ENCODE measurements around the gene EGLN1. TPM values are rescaled to one million over a fixed set of nuclear protein-coding genes. Genes with fewer than 3 reads are reported as not detected.

Gene EGLN1
- total RNA-seq, 2 experiments from 2014 or later: 46.5 to 47.2 TPM

GRCh38 chr1:231424950-231425805, 3.1 kb upstream of the EGLN1 start:
- intact Hi-C loops (cut with micrococcal nuclease): loop anchor here (5.0 kb wide), 2 partner anchors 63 to 102 kb away; partner anchors contain the start of gene TSNAX
- ATAC-seq (no peak), DNase-seq (no peak)
- Mint-ChIP-seq H3K4me1 (ENCODE audit: low read depth) (peaks cover 7% of the 10 kb centered on the region), H3K36me3 (ENCODE audit: low read depth) (peaks cover 9% of the 10 kb centered on the region), H3K27me3 (peaks cover 4% of the 10 kb centered on the region), H3K9me3 (no peaks in the 10 kb centered on the region), H3K27ac (no peak overlapping the region), H3K4me3 (no peak overlapping the region)
- ChIA-PET POLR2A (interaction anchor here (0.6 kb wide), 2 partner anchors 20 to 144 kb away, joined by 3 read pairs; no protein-coding TSS in a partner anchor), CTCF (interaction anchor here (1.6 kb wide), 1 partner anchor 17 kb away, joined by 3 read pairs; no protein-coding TSS in a partner anchor)
- no peak for TF ChIP-seq CTCF (IDR thresholded peaks at IDR 0.05)

GRCh38 chr1:231423648-231424047, 1.6 kb upstream of the EGLN1 start:
- Mint-ChIP-seq H3K9me3 (no peaks in the 10 kb centered on the region), H3K4me1 (ENCODE audit: low read depth) (peaks cover 17% of the 10 kb centered on the region), H3K4me3 (peak overlapping the region; percentile 84), H3K27me3 (peaks cover 4% of the 10 kb centered on the region), H3K36me3 (ENCODE audit: low read depth) (peaks cover 21% of the 10 kb centered on the region), H3K27ac (no peak overlapping the region)
- no peak for TF ChIP-seq CTCF (IDR thresholded peaks at IDR 0.05)
- ChIA-PET POLR2A (no interaction called here), CTCF (interaction anchor here (0.8 to 1.4 kb wide), 3 partner anchors 65 to 180 kb away, joined by 3 to 5 read pairs (median 4); partner anchors contain the start of genes EXOC8 and SPRTN)
- no peak for ATAC-seq
- no peak for DNase-seq
- intact Hi-C loops (cut with micrococcal nuclease): loop anchor here (5.0 kb wide), 2 partner anchors 61 to 104 kb away; partner anchors contain the start of gene TSNAX

- H3K4me3 Mint-ChIP-seq: peak overlapping the region; percentile 84
- no peaks in the 10 kb centered on the region for H3K9me3 Mint-ChIP-seq
- ChIA-PET CTCF (interaction anchor here (0.8 to 1.4 kb wide), 2 partner anchors 64 to 85 kb away, joined by 3 to 4 read pairs; partner anchors contain the start of genes EXOC8 and SPRTN), POLR2A (no interaction called here)
- intact Hi-C loops (cut with micrococcal nuclease): loop anchor here (5.0 kb wide), 2 partner anchors 61 to 104 kb away; partner anchors contain the start of gene TSNAX
- ATAC-seq: no peak
- H3K27me3 Mint-ChIP-seq: peaks cover 4% of the 10 kb centered on the region
- H3K27ac Mint-ChIP-seq: peak overlapping the region; percentile 92
- DNase-seq: no peak
- H3K36me3 Mint-ChIP-seq (ENCODE audit: low read depth): peaks cover 29% of the 10 kb centered on the region
- H3K4me1 Mint-ChIP-seq (ENCODE audit: low read depth): peaks cover 23% of the 10 kb centered on the region
- TF ChIP-seq CTCF (IDR thresholded peaks at IDR 0.05): no peak
Observed at GRCh38 chr1:231422798-231423309, 767 bp upstream of the EGLN1 start.

GRCh38 chr1:231421546-231421970, 529 bp downstream of the EGLN1 start:
- Mint-ChIP-seq H3K27ac (peak overlapping the region; percentile 60), H3K4me1 (ENCODE audit: low read depth) (peaks cover 36% of the 10 kb centered on the region), H3K4me3 (peak overlapping the region; percentile 78), H3K27me3 (peaks cover 4% of the 10 kb centered on the region), H3K9me3 (no peaks in the 10 kb centered on the region), H3K36me3 (ENCODE audit: low read depth) (peaks cover 37% of the 10 kb centered on the region)
- no peak for TF ChIP-seq CTCF (IDR thresholded peaks at IDR 0.05)
- ATAC-seq (peak; percentile 28), DNase-seq (peak; percentile 48)
- intact Hi-C loops (cut with micrococcal nuclease): loop anchor here (5.0 kb wide), 2 partner anchors 59 to 106 kb away; partner anchors contain the start of gene TSNAX
- POLR2A ChIA-PET: interaction anchor here (0.9 to 2.2 kb wide), 5 partner anchors 10 to 130 kb away, joined by 3 to 8 read pairs (median 3); no protein-coding TSS in a partner anchor
- CTCF ChIA-PET: interaction anchor here (1.3 to 1.7 kb wide), 4 partner anchors 61 to 115 kb away, joined by 3 to 6 read pairs (median 4); partner anchors contain the start of genes EXOC8 and SPRTN

Measured in activated CD8-positive, alpha-beta T cell treated with anti-CD3 and anti-CD28 coated beads for 36 hours (primary cell).